ENCODE data around the gene CD164.
A peak's percentile ranks its signal among the peaks of the same experiment; 100 is the strongest.

Gene CD164

DNA sequence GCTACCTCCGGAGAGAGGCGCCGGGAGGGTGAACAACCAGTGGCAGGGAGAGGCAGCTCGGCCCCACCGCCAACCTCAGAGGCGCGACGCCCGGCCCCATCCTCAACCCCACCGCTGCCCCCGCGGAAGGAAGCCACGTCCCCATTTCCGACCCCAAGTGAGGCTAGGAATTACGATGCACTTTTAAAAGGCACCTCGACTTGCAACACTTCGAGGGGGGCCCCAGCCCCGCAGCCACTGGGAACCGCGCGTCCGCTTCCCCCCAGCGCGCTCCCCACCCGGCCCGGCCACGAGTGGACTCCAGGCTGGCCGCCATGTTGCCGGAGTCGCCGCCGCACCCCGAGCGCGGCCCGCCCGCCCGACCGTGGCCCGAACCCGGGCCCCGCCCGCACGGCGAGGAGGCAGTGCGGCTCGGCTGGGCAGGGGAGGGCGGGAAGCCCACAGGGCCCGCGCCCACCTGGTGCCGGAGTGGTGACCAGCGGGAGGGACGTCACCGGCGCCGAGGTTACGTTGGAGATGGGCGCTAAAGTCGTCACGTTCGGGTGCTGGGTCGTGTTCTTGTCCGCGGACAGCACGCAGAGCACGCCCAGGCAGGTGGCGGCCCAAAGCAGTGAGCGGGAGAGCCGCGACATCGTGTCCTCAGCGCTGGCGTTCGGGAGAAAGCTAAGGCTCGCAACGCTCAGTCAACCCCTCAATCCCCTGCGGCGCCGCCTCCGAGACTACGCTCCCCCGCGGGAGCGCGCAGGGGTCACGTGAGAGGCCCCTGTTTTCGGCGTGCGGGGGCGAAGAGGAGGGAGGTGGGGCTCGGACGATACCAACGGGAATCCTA lies at the start of gene CD164:
Gene CD164 (minus strand): TSS at position 721 of the 829 bp plus-strand sequence. CDS start 89 bp downstream, at position 632.
- peak; percentile 84 to 86 for DNase-seq (ENCODE audit: low read depth in 2 of 2)

GRCh38 chr6:109429496-109429895 lies 47.2 kb upstream of the CD164 start:
- DNase-seq (ENCODE audit: low read depth in 2 of 2), result no peak

- no peak for DNase-seq (ENCODE audit: low read depth in 2 of 2)
These were observed 46.7 kb upstream of the CD164 start for GRCh38 chr6:109428889-109429477.

- no peak for DNase-seq (ENCODE audit: low read depth in 2 of 2)
These were observed 42.7 kb upstream of the CD164 start for GRCh38 chr6:109424946-109425345.

DNA sequence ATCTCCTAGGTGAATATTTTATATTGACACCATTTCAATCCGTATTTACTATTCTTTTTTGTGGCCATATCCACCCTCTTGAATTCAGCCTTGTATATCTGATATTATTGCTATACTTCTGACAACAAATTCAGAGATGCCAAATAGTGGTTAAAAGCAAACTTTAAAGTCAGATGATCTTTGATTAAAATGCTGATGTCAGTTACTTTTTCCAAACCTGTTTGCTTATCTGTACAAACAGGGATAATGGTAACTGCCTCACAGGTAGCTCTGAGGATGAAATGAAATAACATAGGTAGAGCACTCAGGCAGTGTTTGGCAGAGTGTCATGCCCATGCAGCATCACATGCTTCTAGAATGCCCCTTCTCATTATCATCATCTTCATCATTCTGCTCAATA lies 38.9 kb upstream of the CD164 start:
- no peak for DNase-seq (ENCODE audit: low read depth in 2 of 2)

DNA sequence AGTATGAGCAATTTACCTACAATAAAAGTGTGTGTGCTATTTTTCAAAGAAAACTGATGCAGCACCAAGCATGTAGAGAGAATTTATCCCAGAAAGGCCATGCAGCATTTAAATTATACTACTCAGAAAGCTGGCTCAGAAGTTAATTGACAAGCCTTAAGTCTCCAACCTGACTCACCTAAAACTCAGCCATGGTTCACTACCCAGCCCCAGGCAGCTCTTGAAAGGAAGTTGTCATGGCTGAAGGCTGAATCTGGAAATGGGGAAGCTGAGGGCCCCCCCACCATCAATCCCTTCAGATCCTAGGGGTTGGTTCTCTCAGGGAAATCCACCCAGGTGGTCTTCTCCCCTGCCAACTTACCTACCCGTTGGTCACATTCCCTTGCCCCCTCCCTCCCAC lies 38.5 kb upstream of the CD164 start:
- DNase-seq (ENCODE audit: low read depth in 2 of 2), result no peak

GRCh38 chr6:109417646-109418045 lies 35.4 kb upstream of the CD164 start:
- DNase-seq (ENCODE audit: low read depth in 2 of 2), result no peak

DNA sequence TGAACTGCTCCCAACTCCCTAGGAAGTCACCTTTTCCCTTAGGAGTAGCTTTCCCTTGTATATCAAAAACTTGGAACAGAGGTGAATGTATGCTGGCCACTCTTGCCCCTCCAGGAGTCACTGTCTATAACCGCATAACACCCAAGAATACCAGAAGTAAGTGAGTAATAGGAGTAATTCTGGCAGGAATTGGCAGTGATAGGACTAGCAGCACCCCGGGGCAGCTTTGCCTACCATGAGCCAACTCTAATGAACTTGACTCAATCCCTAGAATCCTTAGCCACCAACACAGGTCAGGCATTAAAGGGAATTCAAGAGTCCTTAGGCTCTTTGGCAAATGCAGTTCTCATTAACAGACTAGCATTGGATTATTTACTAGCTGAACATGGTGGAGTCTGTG lies 28.8 kb upstream of the CD164 start:
- DNase-seq (ENCODE audit: low read depth in 2 of 2), result no peak

DNA sequence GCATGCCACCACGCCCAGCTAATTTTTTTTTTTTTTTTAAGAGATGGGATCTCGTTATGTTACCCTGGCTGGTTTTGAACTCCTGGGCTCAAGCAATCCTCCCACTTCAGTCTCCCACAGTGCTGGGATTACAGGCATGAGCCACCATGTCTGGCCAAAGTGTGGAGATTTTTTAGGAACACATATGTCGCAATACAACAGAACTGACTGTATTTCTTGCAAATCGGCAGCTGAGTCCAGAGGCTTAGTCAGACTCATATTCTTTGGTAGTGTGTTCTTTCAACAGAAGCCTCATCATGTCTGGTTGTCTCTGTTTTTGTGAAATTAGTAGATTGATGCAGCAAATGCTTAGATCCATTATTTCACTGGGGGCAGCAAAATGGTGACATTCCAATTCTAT lies 23.9 kb upstream of the CD164 start:
- DNase-seq (ENCODE audit: low read depth in 2 of 2), result no peak

- DNase-seq (ENCODE audit: low read depth in 2 of 2), result no peak
These were observed 14.8 kb upstream of the CD164 start for GRCh38 chr6:109397020-109397419.

DNA sequence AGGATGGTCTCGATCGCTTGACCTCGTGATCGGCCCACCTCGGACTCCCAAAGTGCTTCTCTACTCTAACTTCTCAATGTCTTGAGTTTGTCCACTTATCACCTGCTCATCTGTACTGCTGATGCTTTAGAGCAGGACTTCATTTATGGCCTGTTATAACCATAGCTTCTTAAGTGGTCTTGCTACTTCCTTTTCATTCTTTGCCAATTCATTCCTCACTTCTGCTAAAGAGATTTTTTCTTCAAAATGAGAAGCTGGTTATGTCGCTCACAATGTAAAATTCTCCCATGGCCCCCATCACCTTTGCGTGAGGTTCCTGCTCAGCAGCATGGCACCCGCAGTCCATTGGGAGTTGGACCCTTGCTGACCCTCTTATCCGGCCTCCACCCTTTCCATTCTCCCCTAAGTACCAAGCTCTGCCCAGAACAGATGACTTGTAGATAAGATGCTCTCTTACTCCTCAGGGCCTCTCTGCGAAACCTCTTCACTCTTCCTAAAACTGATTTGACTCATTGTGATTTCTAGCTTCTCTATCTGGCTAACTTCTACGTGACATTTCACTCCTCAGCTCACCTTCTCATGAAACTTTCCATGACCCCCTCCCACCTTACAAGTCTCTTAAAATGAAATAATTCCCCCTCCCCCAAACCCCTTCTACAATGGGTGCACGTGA lies 13.9 kb upstream of the CD164 start:
- DNase-seq (ENCODE audit: low read depth in 2 of 2), result no peak

DNA sequence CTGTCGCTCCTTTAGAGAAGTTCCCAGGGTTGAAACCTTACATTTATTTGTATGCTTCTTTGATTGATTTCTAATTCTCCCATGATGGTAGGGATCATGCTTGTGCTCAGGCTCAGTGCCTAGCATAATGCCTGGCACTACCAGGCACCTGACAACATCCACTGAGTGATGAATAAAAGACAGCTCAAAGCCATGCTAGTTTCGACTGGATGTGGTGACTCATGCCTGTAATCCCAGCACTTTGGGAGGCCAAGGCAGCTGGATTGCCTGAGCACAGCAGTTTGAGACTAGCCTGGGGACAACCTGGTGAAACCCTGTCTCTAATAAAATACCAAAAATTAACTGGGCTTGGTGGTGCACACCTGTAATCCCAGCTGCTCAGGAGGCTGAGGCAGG lies 11.6 kb upstream of the CD164 start:
- no peak for DNase-seq (ENCODE audit: low read depth in 2 of 2)

- DNase-seq (ENCODE audit: low read depth in 2 of 2), result no peak
These were observed 11.1 kb upstream of the CD164 start for GRCh38 chr6:109393157-109393885.

GRCh38 chr6:109389650-109390274 lies 7.5 kb upstream of the CD164 start:
- DNase-seq (ENCODE audit: low read depth in 2 of 2), result no peak

DNA sequence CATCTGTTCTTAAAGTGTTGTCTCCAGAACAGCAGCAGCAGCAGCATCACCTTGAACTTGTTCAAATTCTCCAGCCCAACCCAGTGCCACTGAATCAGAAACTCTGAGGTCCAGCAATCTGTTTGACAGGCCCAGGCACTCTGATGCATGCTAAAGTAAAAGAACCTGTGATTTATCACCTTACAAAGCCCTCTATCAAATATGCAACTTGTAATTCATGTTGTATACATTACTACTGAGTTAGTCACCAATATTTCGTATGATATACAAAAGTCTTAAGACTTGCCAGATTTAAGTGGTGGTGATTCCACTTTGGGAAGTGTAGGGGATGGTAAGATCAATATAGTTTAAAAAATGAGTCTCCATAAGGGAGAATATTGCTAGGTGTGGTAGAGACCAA lies 6.0 kb upstream of the CD164 start:
- DNase-seq (ENCODE audit: low read depth in 2 of 2), result no peak

DNA sequence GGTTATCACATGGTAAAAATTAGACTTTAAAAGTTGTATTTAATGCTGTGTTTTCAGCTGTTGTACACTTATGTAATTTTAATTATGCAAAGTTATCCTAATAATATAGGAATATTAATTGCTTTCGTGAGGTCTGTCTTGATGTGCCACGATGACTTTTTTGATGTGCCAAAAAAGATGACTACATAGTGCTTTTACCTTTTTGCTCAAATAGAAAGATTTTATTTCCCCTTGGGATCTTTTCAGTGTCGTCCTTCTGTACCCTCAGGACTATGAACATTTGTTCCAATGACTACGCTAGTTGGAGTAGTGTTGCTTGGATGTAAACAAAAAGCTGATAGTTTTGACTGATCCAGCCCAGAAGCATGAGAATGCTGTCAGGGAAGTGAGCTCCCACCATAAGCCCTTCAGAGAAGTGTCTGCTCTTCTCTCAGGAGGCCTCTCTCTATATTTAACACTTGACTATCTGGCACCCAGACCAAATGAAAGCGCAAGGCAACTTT lies 1.2 kb upstream of the CD164 start:
- DNase-seq (ENCODE audit: low read depth in 2 of 2), result no peak

- DNase-seq (ENCODE audit: low read depth in 2 of 2), result peak; percentile 82 to 86
These were observed 540 bp upstream of the CD164 start for GRCh38 chr6:109382576-109383437.

DNA sequence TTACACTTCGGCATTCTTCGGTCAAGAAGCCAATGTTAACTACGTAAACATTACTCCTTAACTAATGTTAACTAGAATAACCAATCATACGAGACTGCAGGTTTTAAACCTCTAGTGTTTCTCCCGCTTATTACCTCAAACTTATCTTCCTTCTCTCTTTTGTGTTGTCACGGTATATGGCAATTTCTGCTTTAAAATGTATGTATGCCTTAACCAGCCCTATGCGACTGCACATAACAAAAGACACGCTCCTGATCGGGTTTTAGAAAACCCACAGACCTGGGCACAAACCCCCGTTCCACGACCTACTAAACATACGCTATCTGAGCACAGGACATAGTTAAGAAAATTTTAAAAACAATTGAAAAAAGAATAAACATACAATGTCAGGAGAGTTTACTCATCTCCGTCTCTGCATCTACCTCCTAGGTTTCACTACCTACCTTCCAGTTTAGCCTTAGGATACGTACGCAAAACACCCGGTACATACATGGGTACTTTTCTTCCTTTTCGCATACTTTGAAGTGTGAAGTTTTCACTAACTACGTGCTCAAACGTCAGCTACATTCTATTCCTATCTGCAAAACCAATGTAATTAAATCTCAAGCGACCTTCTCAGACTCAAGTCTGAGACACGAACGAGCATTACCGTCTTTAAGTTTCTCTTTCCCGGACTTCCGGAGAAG lies 1.1 kb downstream of the CD164 start:
- no peak for DNase-seq (ENCODE audit: low read depth in 2 of 2)

DNA sequence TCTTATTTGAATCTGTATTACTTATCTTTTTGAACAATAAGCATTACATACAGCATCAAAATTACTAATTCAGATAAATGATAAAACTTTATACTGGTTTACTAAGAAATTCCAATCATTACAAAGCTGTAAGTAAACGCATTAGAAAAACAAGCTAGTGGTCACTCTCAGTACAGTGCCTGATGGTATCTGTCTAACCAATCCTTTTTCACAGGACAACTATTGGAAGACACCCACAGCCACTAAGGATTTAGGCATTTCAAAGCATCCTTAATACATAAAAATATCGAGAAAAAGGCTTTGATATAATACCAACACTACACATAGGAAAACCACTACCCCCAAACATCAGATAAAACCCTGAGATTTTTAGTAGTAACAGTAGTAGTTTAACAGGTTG lies 2.6 kb downstream of the CD164 start:
- DNase-seq (ENCODE audit: low read depth in 2 of 2), result no peak

DNA sequence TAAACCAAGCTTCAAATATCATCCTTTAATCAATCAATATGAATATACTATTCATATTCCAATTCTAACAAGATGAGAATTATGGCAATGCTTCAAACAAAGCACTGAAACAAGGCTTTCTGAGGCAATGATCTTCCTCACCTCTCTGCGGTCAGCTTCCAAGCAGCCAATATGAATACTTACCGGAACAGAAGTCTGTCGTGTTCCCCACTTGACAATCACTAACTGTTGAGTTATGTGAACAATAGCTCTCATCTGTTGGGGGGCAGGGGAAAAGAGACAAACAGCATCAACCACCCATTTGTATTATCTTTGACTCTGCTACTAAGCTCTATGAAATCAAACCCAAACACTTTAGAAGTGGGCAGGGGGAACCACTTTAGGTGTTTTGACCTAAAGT lies 4.5 kb downstream of the CD164 start:
- DNase-seq (ENCODE audit: low read depth in 2 of 2), result no peak
